SIG-M5 treated with dmso at 0.1 percent for 504 hours (cell line): ENCODE measurements around the gene DNAJC6.
"Not testable (repeated sequence)": the region's sequence is repeated elsewhere in the genome, so short reads cannot be mapped to it uniquely, and the experiment has no call there.

Source experiments
- DNase-seq: peaks from one replicate; lab custom pipeline; 2025; ENCODE audit not compliant: unreplicated experiment; lab: John Stamatoyannopoulos, UW

DNAJC6 gene

DNA sequence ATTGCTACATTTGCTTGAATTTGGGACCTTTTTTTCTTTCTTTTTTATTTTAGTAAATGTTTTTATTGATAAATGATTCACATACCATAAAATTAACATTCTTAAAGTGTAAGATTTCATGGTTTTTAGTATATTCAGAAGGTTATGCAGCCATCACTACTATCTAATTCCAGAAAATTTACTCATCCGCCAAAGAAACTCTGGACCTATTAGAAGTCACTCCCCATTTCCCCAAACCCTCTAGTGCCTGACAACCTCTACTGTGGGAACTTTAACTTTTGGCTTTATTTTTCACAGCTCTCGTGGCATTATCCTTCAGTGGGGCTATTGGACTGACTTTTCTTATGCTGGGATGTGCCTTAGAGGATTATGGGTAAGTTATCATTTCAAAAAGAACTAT is 115.7 kb downstream of the DNAJC6 start:
- no peak for DNase-seq

- DNase-seq: no peak
These were observed 116.4 kb downstream of the DNAJC6 start for GRCh38 chr1:65425697-65426096.

DNA sequence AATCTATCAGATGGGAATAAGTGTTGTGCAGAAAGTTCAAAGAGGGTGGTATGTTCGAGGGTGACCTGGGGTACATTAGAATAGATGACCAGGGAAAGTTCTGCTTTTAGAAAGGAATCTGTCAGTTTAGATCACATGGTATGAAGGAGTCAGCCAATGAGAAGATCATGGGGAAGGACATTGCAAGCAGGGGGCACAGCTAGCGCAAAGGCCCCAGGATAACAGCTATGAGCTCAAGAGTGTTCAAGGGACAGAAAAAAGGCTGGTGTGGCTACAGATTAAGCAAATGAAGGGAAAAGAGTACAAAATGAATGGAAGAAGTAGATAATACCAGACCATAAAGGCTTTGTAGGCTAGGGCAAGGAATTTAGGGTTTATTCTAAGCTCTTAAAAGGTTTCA is 119.7 kb downstream of the DNAJC6 start:
- no peak for DNase-seq

DNA sequence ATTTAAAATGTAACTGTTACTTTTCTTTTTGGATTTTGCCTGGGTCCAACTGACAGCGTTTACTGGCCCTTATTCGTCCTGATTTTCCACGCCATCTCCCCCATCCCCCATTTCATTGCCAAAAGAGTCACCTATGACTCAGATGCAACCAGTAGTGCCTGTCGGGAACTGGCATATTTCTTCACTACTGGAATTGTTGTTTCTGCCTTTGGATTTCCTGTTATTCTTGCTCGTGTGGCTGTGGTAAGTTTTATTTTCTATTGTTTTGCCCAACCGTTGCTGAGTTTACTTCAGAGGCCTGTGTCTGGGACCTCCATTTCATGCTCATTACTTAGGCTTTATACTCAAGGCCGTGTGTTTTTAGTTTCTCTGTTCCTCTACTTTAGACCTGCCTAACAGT is 120.5 kb downstream of the DNAJC6 start:
- no peak for DNase-seq

- peak; percentile 28 for DNase-seq
These were observed 121.9 kb downstream of the DNAJC6 start for GRCh38 chr1:65431111-65431705.

GRCh38 chr1:65432918-65433317 is 123.6 kb downstream of the DNAJC6 start:
- DNase-seq: no peak

DNA sequence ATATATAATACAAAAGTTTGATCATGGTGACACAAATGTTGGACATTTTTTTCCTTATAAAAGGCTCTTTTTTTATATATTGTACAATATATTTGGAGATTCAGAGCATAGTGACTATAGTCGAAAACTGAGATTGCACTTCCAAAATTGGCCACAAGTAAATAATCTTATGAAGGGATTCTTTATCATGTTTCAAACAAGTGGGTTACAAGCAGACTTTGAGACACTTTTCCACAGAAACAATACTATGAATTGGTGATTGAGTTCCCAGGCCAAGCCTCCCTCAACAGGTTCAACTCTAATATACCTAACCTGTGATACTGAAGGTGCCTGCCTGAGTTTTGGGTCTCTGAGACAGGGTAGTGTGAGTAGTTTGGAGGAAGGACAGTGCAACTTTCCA is 124.9 kb downstream of the DNAJC6 start:
- DNase-seq: no peak

DNA sequence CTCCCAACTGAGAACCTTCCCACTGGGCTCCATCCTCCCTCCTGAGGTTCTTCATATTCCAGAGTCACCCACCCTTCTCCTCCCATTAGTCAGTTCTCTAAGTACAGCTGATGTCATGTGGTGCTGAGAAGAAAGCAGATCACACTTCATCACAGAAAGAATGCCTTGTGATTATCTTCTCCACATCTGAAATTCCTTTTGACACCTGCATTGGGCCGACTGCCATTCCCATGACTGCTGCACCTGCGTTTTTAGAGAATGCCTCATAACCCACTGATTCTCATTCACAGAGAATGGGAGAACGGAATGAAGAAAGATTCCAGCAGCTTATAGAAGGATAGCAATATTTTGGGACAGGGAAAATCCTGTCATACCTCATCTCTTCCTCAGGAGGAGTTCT is 125.4 kb downstream of the DNAJC6 start:
- no peak for DNase-seq

GRCh38 chr1:65435987-65436386 is 126.6 kb downstream of the DNAJC6 start:
- no peak for DNase-seq

GRCh38 chr1:65437616-65438015 is 128.3 kb downstream of the DNAJC6 start:
- DNase-seq: no peak

DNA sequence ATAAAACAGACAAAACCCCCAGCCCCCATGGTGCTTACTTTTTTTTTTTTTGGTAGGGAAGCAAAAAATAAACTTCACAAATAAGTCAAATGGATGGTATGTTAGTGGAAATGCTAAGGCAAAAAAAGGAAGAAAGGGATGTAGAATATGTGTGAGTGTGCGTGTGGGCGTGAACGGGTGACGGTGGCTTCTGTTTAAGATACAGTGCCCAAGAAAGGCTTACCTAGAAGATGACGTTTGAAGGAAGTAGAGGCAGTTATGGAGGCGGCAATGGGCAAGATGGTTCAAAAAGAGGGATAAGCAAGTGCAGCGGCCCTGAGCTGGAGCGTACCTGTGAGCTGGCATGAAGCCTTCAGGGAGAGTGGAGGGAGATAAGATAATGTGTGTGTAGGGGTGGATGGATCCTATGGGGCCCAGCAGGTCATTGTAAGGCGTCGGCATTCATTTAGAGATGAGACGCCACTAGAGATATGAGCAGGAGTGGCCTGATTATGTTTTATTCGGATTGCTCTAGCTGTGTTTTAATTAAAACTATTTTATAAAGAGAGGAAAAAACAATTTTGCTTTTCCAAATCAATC is 131.1 kb downstream of the DNAJC6 start:
- no peak for DNase-seq

- no peak for DNase-seq
These were observed 131.6 kb downstream of the DNAJC6 start for GRCh38 chr1:65440915-65441314.

GRCh38 chr1:65441464-65441863 is 132.1 kb downstream of the DNAJC6 start:
- DNase-seq: no peak

DNA sequence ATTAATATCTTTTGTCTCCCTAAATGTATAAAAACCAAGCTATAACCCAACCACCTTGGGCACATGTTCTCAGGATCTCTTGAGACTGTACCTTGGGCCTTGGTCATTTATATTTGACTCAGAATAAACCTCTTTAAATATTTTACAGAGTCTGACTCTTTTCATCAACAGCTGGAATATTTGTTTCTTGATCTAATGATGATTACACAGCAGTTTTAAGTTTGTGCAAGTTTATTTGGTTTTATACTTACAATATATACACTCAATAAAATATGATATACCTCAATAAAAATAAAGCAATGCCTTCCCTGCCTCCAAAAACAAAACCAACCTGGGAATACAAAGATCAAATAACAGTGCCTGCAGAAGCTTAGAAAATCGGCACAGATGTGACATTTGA is 133.1 kb downstream of the DNAJC6 start:
- no peak for DNase-seq

DNA sequence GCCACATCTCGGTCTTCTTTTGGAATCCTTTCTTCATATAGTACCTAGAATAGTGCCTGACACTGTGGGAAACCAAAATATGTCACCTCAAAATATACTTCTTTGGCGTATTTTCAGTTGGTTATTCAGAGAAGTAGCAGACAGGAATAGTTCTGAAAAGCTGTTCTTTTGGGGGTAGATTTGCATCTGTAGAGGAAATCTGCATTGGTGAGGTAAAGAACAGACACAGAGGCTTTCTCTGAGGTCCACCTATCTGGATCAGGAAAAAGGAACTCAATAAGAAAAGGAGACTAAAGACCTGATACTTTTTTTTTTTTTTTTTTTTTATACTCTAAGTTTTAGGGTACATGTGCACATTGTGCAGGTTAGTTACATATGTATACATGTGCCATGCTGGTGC is 134.3 kb downstream of the DNAJC6 start:
- DNase-seq: no peak

DNA sequence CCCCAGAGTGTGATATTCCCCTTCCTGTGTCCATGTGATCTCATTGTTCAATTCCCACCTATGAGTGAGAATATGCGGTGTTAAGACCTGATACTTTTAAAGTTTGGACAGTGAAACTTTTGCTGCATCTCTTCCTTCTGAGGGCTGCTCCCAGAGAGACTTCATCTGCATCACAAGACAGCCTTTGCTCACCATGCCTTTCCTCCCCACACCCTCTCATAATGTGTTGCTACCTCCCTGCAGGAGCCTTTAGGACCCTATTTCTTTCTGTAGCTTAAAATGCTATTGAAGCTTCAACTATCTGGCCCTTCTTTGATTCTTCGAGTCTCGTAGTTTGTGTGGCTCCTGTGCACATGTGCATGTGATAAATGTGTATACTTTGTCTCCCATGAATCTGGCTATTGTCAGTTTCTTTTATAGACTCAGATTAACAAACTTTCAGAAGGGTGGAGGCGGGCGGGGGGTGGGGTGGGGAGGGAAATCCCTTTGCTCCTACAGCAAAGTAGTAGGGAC is 134.8 kb downstream of the DNAJC6 start:
- DNase-seq: no peak

- DNase-seq: no peak
These were observed 136.5 kb downstream of the DNAJC6 start for GRCh38 chr1:65445837-65446236.

DNA sequence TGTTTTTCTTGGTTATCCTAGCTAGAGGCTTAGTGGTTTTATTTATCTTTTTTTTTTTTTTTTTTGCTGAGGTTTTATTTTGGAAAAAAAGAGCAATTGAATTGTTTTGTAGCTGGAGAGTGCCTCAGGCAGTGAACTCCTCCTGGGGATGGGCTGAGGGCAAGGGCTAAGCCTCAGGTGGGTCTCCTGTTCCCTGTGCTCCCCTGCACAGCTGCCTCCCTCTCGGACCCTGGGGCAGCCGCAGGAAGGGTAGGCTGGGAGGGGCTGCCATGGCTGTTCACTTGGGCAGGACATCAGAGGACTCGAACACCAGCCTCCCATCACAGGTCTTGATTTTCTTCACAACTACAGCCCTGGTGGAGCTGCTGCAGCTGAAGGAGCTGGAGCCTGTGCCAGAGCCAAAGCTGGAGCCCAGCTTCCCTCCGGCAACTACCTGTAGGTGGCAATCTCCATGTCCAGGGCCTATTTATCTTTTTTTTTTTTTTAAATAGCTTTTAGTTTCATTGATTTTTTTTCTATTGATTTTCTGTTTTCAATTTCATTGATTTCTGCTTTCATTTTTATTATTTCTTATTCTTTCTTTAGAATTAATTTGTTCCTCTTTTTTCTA is 140.0 kb downstream of the DNAJC6 start:
- no peak for DNase-seq

DNA sequence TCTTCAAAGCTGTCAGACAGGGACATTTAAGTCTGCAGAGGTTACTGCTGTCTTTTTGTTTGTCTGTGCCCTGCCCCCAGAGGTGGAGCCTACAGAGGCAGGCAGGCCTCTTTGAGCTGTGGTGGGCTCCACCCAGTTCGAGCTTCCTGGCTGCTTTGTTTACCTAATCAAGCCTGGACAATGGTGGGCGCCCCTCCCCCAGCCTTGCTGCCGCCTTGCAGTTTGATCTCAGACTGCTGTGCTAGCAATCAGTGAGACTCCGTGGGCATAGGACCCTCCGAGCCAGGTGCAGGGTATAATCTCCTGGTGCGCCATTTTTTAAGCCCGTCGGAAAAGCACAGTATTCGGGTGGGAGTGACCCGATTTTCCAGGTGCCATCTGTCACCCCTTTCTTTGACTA is 146.3 kb downstream of the DNAJC6 start:
- not testable (repeated sequence) for DNase-seq

DNA sequence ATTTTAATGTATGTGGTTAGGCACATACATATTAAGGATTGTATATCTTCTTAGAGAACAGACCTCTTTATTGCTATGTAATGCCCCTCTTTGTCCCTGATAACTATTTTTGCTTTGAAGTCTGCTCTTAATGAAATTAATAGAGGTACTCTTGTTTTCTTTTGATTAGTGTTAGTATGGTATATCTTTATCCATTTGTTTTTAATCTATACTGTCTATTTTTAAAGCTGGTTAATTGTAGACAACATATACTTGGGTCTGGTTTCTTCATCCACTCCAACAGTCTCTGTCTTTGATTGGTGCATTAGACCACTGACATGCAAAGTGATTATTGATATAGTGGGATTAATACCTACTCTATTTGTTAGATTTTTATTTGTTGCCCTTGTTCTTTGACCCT is 147.1 kb downstream of the DNAJC6 start:
- no peak for DNase-seq

GRCh38 chr1:65457868-65458267 is 148.5 kb downstream of the DNAJC6 start:
- DNase-seq: no peak

GRCh38 chr1:65458730-65459396 is 149.5 kb downstream of the DNAJC6 start:
- no peak for DNase-seq
